GM19467 (cell line): Measurements from ENCODE around the gene KCNIP2.

Experiments used
- ATAC-seq: cut with Tn5 transposase; IDR thresholded peaks from one replicate; pipeline ENCODE4 v1.9.1; 2021; ENCODE audit warnings: mild to moderate bottlenecking, moderate library complexity; ENCODE audit not compliant: unreplicated experiment

KCNIP2 gene

GRCh38 chr10:101783736-101784118, 59.9 kb downstream of the KCNIP2 start:
- no peak for ATAC-seq

GRCh38 chr10:101782811-101783735, 60.5 kb downstream of the KCNIP2 start, which contains the start of gene NPM3:
TSS of gene NPM3 (minus strand) at chr10:101783446. CDS start at chr10:101783390, 56 bp downstream.
- no peak for ATAC-seq

DNA sequence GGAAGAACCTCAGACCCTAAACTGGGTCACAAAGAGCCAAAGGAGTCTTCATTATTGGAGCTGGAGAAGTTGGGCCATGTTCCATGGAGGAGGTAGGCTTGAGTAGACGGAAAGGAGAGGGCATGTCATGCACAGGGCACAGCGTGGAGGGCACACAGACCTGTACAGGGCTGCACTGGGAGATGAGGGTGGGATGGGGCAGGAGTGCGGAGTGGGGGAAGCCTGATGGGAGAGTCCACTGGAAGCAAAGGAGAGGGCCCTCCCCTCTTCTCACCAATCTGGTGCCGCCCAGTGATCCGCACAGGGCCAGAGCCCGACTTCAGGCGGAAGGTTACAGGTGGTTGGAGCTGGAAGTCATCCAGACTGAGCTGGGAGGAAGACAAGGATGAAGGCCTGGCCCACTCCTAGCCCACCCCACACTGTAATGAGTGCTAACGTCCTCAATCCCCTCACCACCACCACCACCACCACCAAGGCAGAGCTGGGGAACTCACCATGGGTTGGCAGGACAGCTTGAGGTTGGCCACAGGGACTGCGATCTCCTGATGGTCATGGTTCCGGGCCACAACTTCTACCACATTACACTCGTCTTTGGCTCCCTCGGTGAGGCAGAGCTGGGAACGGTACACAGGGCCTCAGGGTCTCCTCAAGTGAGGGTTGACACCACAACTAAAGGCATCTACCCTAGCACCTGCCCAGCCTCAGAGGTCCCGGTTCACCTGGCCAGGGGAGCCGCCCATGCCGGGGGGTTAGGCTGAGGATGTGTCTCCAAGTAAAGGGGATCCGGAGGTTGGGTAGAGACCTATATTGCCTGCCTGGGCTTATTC, 61.4 kb downstream of the KCNIP2 start:
- ATAC-seq, result no peak

DNA sequence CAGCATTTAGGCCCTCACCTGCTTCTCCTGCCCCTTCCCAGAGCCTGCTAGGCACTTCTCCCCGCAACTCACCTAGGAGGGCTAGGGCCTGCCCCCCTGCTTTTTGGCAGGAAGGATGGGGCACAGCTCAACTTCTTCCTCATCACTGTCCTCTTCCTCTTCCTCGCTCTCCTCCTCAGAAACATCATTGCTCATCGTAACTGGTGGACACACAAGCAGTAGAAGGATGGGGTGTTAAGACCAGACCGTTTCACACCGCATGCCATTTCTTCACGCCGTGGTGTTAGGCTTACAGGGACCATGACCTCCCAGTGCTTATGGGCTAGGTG, 62.0 kb downstream of the KCNIP2 start:
- no peak for ATAC-seq

- no peak for ATAC-seq
These were observed 62.6 kb downstream of the KCNIP2 start for GRCh38 chr10:101780818-101781654.

DNA sequence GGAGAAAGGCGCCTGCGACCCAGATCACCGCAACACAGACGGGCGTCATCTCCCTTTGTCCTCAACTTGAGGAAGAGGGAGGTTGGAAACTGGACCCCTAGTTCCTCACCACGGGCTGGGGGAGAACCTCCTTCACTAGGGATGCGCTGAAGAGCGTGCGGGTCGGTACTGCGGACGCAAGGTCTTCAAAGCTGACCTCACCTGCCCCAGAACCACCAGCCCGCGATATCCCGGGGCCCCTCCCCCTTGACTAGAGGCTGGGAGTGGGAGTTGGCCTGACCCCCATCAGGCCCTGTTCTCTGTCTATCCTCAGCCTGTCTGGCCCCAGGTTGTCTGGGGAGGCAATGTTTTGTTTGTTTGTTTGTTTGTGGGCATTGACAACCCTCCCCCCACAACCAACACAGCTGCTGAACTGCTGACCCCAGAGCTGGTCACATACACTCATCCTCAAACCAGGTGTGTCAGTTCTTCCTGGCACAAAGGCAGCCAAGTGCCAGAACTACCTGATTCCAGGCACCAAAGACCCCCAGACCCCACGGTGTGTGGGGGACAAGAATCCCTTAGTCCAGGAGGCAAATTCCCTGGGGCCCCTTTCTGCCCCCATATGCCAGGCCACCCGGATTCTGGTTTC, 63.3 kb downstream of the KCNIP2 start:
- no peak for ATAC-seq

- no peak for ATAC-seq
These were observed 63.9 kb downstream of the KCNIP2 start for GRCh38 chr10:101779544-101780186.

GRCh38 chr10:101778781-101779543, 64.6 kb downstream of the KCNIP2 start:
- no peak for ATAC-seq

GRCh38 chr10:101778151-101778780, 65.3 kb downstream of the KCNIP2 start:
- no peak for ATAC-seq

DNA sequence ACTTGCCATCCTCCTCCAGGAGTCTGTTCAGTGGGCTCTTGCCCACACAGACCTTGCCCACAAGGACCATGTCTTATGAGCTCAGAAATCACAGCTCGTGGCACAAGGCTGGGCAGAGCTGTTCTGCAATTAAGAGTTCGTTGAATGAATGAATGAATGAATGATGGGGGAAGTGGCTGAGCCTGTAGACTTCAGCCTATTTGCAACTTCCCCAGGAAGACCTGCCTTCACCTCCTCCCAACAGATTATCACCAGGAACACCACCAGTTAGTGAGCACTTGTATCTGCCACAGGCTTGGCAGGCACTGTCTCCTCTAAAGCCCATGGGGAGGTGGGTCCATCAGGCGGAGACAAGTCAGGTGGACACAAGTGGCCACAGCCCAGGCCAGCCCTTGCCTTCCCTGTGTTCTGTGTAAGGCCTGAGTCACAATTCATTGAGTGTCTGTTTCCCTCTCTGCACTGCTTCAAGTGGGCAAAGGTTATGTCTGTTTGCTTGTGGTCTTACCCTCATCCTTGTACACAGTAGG, 65.9 kb downstream of the KCNIP2 start:
- ATAC-seq, result no peak

GRCh38 chr10:101776161-101776817, 67.3 kb downstream of the KCNIP2 start:
- no peak for ATAC-seq
